Measurements from ENCODE around the gene BMERB1. TPM values are rescaled to one million over a fixed set of nuclear protein-coding genes. Genes with fewer than 3 reads are reported as not detected.
"Not testable (repeated sequence)": the region's sequence is repeated elsewhere in the genome, so short reads cannot be mapped to it uniquely, and the experiment has no call there.

Gene BMERB1
- total RNA-seq, 1 donor from 2014 or later = 35.9 TPM

GRCh38 chr16:15422222-15422621 is 12.2 kb upstream of the BMERB1 start:
- Mint-ChIP-seq H3K27me3 (ENCODE audit: low read depth) (peaks cover 9% of the 10 kb centered on the region), H3K36me3 (ENCODE audit: low read depth) (no peaks in the 10 kb centered on the region), H3K9me3 (ENCODE audit: low read depth) (no peaks in the 10 kb centered on the region), H3K27ac (ENCODE audit: unreplicated experiment) (no peak overlapping the region), H3K4me1 (ENCODE audit: low read depth) (no peaks in the 10 kb centered on the region), H3K4me3 (ENCODE audit: unreplicated experiment) (no peak overlapping the region)
- DNase-seq (ENCODE audit: low spot score) = no peak
- no peak for TF ChIP-seq CTCF (IDR thresholded peaks at IDR 0.05)

- no peak for DNase-seq (ENCODE audit: low spot score)
- TF ChIP-seq CTCF (IDR thresholded peaks at IDR 0.05) = no peak
- Mint-ChIP-seq H3K27ac (ENCODE audit: unreplicated experiment) (no peak overlapping the region), H3K27me3 (ENCODE audit: low read depth) (peaks cover 9% of the 10 kb centered on the region), H3K36me3 (ENCODE audit: low read depth) (no peaks in the 10 kb centered on the region), H3K9me3 (ENCODE audit: low read depth) (no peaks in the 10 kb centered on the region), H3K4me3 (ENCODE audit: unreplicated experiment) (no peak overlapping the region), H3K4me1 (ENCODE audit: low read depth) (peaks cover 8% of the 10 kb centered on the region)
Observed at GRCh38 chr16:15425861-15426260, 8.5 kb upstream of the BMERB1 start.

- H3K36me3 Mint-ChIP-seq (ENCODE audit: low read depth) = no peaks in the 10 kb centered on the region
- H3K4me1 Mint-ChIP-seq (ENCODE audit: low read depth) = peaks cover 8% of the 10 kb centered on the region
- no peak overlapping the region for H3K27ac Mint-ChIP-seq (ENCODE audit: unreplicated experiment)
- no peak for DNase-seq (ENCODE audit: low spot score)
- H3K27me3 Mint-ChIP-seq (ENCODE audit: low read depth) = peaks cover 7% of the 10 kb centered on the region
- no peak overlapping the region for H3K4me3 Mint-ChIP-seq (ENCODE audit: unreplicated experiment)
- no peaks in the 10 kb centered on the region for H3K9me3 Mint-ChIP-seq (ENCODE audit: low read depth)
- no peak for TF ChIP-seq CTCF (IDR thresholded peaks at IDR 0.05)
Observed at GRCh38 chr16:15426796-15427195, 7.6 kb upstream of the BMERB1 start.

GRCh38 chr16:15427648-15428239 is 6.6 kb upstream of the BMERB1 start:
- peak; percentile 90 for TF ChIP-seq CTCF (IDR thresholded peaks at IDR 0.05)
- Mint-ChIP-seq H3K27ac (ENCODE audit: unreplicated experiment) (peak overlapping the region; percentile 76), H3K36me3 (ENCODE audit: low read depth) (no peaks in the 10 kb centered on the region), H3K4me3 (ENCODE audit: unreplicated experiment) (no peak overlapping the region), H3K27me3 (ENCODE audit: low read depth) (peaks cover 7% of the 10 kb centered on the region), H3K9me3 (ENCODE audit: low read depth) (no peaks in the 10 kb centered on the region), H3K4me1 (ENCODE audit: low read depth) (peaks cover 8% of the 10 kb centered on the region)
- no peak for DNase-seq (ENCODE audit: low spot score)

- not testable (repeated sequence) for H3K27ac Mint-ChIP-seq (ENCODE audit: unreplicated experiment); H3K27me3 Mint-ChIP-seq (ENCODE audit: low read depth); H3K4me3 Mint-ChIP-seq (ENCODE audit: unreplicated experiment); H3K36me3 Mint-ChIP-seq (ENCODE audit: low read depth); H3K9me3 Mint-ChIP-seq (ENCODE audit: low read depth); DNase-seq (ENCODE audit: low spot score)
- peaks cover 22% of the 10 kb centered on the region for H3K4me1 Mint-ChIP-seq (ENCODE audit: low read depth)
Observed at GRCh38 chr16:15430884-15431283, 3.5 kb upstream of the BMERB1 start.

- H3K9me3 Mint-ChIP-seq (ENCODE audit: low read depth) = no peaks in the 10 kb centered on the region
- peak overlapping the region; percentile 92 for H3K4me3 Mint-ChIP-seq (ENCODE audit: unreplicated experiment)
- no peak for DNase-seq (ENCODE audit: low spot score)
- no peak for TF ChIP-seq CTCF (IDR thresholded peaks at IDR 0.05)
- H3K27ac Mint-ChIP-seq (ENCODE audit: unreplicated experiment) = peak overlapping the region; percentile 82
- H3K4me1 Mint-ChIP-seq (ENCODE audit: low read depth) = peaks cover 28% of the 10 kb centered on the region
- H3K36me3 Mint-ChIP-seq (ENCODE audit: low read depth) = no peaks in the 10 kb centered on the region
- H3K27me3 Mint-ChIP-seq (ENCODE audit: low read depth) = no peaks in the 10 kb centered on the region
Observed at GRCh38 chr16:15434079-15434424, 336 bp upstream of the BMERB1 start.
